GM21723 (cell line): Measurements from ENCODE around the gene EPOP.

Source experiments
- ATAC-seq: cut with Tn5 transposase; IDR thresholded peaks from one replicate; pipeline ENCODE4 v1.9.1; 2021; ENCODE audit warnings: mild to moderate bottlenecking, moderate library complexity; ENCODE audit not compliant: unreplicated experiment

Gene EPOP

DNA sequence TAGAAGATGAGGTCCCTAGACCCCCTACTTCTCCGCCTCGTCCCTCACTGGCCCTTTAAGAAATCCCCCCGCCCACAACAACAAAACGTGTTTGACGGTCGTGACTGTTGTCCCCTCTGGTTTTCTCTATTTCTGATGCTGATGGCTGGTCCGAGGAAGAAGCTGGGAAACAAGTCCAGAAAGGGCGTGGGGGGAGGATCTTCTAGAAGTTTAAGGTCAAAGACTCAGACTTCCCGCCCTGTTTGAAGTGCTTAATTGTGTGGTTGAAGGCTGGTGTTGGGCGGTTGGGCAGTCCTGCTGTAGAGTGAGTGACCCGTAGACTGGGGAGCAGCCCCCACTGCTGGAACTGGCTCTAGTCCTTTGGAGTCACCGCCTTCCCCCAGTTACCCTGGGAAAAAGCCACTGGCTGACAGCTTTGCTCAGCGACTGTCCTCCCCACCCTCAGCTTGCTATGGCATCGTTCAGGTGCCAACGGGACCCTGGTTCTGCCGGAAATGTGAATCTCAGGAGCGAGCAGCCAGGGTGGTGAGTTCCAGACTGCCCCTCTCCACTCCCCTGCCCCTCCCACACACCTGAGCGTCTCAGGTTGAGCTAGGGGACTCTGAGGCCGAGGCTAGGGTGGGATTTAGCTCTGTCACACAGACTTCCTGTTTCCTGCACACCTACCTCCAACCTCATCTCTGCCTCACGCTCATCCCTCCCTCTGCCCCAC is 31.9 kb upstream of the EPOP start:
- no peak for ATAC-seq

DNA sequence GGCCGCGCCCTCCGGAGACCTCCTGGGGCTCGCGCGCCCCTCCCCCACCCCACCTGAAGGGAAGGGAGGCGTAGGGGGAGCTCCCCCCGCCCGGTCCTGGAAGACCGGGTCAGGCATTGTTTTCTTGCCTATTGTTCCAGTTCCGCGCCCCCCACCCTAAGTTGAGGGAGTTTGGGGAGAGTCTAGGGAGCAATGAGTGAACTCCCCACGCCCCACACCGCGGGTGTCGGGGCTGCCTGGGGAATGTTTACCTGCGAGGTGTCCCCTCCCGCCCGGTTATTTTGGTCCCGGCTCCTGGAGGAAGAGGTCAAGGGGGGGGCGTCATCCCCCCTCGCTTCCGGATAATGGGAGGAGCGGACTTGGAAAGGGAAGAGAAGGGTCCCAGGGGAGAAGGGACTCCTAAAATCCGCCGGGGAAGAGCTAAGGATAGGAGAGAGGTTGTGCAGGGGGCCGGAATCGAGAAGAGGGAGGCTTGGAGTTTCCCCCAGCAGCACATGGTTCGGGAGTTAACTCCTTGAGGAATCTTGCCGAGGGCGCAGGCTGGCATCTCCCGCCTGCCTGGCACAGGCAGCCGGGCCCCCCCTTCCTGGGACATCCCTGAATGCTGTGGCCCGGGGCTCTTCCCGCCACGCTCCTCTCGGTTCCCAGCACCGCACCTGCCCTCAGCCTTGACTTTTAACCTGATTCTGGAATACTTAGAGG is 31.2 kb upstream of the EPOP start:
- no peak for ATAC-seq

DNA sequence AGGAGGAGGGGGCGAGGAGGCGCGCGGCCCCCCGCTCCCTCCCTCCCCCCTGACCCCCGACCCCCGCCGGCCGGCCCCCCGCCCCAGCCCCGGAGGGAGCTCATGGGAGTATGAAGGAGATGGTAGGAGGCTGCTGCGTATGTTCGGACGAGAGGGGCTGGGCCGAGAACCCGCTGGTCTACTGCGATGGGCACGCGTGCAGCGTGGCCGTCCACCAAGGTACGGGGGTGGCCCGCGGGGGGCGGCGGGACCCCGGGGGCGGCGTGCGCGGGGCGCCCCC is 30.7 kb upstream of the EPOP start:
- ATAC-seq: no peak

DNA sequence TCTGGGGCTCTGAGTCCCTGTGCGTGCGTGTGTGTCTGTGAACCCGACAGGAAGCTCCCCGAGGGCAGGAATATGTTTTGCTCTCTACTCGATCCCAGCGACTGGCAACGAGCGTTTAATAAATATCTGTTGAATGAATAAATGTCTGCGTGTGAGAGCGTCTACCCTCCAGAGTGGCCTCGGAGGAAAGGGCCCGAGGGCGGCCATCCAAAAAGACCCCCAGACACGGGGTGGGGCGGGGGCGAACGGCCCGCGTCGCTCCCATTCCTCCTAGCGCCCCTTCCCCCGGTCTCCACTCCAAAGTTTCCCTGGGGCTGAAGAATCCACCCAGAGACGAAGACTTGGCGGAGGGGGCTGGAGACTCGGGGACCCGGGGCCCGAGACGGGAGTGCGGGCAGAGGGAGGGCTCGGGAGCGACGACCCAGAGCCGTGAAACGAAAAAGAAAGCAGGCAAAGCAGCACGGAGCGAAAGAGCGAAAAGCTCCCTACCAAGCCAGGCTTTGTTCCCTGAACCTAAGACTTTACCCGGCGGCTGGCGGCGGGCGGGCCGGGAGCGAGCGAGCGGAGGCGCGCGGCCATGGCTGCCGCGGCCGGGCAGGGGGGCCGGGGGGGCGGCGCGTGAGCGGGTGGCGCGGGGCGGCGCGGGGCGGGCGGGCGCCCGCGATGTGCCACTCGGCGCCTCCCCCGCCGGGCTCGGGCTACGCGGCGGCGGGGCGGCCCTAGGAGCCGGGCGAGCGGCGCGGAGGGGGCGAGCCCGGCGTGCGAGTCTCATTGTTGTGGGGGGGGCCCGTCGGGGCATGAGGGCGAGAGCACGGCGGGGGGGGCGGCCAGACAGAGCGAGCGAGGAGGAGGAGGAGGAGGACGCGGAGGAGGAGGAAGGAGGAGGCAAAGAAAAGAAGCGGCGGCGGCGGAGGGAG is 30.1 kb upstream of the EPOP start, which contains the start of gene MLLT6:
Gene MLLT6, plus strand, starts transcription at position 668 of the 917 bp plus-strand sequence. CDS start 360 bp downstream, outside the sequence.
- ATAC-seq: no peak

DNA sequence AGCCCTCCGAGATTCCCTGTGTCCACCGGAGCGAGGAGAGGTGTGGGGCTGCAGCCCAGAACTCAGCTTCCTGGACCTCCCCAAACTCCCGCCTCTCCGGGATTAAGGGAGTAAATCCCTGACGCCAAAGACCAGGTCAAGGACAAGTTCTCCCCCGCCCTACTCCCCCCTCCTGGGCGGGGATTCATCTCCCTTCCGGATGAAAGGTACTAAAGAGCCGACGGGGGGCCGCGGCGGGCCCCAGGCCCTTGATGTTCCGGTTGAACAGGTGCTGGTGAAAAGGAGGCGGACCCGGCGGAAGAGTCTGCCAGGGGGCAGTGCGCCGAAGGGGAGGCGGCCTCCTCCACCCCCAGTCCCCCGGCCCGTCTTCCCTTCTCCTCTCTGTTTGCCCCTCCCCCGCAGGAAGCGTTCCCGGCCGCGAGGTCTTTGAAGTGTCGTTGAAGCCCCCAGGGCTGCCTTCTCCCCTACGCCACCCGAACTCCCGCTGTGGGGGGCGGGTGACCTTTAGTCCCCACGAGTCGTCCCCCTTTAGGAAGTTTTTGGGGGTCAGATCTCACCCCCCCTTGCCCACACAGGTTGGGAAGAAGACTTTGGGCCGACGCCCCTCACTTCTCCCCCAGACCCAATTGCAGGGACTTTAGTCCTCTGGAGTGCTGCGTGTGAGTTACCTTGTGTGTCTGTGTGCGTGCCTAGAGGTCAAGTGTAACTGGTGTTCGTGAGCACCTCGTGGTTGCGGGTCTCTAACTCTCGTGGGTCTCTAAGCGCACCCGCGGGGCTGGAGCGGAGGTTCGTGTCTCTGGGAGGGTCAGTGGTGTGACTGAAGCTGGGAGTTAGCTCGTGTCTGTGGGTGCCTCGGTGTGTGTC is 29.2 kb upstream of the EPOP start:
- peak; percentile 23 for ATAC-seq

DNA sequence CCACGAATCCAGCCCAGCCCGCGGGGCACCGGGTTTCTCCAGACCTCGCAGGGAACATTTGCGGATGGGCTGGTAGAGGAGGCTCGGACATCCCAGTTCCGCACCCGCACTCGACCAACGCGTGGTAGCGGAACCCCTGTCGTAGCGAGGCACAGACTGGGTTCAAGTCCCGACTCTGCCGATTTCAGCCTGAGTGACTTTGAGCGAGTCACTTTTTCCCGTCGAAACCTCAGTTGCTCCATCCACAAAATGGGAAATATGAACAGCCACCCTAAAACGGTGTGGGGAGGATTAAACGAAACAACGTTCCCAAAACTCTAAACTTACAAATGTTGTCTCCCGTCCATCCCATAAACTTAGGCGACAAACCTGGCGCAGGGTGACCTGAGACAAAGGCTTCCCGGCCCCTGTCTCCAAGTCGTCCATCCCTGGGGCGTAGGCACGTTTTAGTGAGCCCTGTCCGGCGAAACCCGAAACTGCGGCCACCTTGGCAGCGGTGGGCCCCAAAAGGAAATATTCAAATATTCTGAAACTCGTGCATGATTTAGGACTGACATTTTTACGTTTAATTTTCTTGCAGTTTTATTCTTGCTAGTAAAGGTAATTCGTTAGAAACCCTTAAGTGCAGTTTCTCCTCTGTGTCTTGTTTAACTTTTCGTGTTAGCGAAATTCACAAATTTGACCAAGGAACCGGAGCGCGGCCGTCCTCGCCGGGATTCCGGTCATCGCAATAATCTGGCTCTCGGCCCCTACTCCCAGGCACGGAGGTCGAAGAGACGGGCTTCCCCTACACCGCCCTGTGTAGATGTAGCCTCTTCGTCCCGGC is 28.4 kb upstream of the EPOP start:
- ATAC-seq: no peak

DNA sequence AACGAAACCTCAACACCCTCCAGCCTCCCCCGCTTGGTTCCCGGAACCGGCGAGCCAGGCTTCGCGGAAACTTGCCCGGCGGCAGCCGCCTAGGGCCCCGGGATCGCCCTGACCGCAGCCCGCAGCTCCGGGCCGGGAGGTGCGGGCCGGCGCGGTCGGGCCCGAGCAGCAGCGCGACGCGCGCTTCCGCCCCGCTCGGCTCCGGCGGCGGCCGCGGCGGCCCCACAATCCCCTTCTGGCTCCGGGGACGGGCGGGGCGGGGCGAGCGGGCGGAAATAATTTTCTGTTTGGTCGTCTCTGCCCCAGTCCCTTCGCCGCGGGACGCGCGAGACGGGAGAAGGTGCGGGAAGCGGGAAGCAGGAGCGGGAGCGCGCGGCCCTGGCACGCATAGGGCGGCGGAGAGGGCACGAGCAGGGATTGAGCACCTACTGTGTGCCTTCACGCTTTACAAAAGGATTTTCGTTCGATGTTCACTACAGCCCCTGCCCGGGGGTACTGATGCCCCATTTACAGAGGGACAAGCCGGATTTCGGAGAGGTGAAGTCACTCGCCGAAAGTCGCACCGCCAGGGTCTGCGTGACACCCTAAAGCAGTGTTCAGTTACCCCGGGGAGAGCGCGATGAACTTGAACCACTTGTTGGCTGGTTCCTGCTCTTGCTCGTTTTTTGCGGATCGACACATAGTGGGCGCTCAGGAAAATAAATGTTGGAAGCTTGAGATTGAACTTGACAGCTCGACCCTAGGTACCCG is 27.6 kb upstream of the EPOP start:
- ATAC-seq: peak; percentile 24

DNA sequence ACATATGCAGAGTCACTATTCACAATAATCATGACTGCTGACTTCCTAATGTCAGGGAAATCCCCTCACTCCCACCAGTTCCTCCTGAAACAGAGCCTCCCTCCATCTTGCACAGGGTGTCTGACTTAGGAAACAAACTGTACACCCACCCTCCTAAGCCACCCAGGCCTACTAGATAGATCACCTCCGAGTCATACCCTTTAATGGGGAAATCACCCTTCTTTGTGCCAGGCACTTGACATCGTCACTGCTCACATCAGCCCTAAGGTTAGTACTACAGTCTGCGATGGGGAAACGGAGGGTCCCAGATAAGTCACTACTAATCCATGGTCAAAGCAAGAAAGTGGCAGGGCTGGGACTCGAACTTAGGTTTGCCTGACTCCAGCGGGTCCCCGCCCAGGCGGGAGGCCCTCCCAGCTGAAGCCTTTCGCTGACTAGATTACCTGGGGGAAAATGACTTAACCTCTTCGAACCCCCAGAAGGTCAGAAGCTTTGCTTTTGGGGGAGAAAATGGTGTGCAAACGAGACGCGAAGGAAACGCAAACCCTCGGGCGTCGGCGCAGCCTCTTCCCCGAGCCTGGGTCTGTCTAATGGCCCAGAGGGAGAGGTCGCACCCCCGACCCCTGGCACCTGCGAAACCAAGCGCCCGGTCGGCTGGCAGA is 26.9 kb upstream of the EPOP start:
- ATAC-seq: peak; percentile 26

DNA sequence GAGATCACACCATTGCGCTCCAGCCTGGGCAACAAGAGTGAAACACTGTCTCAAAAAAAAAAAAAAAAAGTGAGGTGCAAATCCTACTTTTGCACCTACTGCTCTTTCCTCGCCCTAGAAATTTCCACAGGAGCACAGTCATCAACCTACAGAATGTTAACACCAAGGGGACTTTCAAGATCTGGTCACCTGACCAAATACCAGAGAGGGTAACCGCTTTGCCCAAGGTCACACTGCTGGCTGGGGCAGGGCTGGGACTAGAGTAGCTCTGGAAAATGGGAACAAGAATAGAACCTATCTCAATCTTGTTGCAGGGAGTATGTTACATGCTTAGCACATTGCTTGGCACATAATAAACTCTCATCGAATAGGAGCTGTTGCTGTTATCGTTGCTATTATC is 24.0 kb upstream of the EPOP start:
- no peak for ATAC-seq

DNA sequence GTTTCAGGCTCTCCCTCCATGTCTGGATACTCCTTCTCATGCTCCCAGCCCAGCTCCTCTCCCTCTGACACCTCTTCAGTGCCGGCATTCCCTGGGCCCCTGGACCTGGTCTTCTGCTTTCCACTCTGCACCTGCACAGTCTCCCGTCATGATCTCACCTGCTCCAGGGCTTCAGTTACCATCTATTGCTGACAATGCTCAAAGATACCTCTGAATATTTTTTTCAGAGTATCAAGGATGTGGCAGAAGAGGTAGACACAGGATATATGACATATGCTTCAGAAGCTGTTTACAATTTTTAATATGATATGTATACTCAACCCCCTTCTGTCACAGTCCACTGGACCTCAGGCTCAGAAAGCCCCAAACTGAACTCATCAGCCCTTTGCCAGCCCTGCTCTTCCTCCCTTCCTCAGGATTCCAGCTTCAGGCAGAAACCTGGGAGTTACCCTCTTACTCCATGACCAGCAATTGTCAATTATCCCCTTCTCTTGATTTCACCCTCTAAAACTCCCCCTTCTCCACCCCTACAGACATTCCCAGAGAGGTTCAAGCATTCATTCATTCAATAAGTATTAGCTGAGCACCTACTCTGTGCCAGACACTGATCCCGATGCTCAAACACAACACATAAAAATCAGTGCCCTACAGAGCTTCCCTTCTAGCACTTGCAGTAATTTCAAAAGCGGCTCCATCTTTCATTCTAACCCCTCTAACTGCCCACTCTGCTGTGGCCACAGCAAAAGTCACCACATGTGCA is 22.5 kb upstream of the EPOP start:
- ATAC-seq: no peak

DNA sequence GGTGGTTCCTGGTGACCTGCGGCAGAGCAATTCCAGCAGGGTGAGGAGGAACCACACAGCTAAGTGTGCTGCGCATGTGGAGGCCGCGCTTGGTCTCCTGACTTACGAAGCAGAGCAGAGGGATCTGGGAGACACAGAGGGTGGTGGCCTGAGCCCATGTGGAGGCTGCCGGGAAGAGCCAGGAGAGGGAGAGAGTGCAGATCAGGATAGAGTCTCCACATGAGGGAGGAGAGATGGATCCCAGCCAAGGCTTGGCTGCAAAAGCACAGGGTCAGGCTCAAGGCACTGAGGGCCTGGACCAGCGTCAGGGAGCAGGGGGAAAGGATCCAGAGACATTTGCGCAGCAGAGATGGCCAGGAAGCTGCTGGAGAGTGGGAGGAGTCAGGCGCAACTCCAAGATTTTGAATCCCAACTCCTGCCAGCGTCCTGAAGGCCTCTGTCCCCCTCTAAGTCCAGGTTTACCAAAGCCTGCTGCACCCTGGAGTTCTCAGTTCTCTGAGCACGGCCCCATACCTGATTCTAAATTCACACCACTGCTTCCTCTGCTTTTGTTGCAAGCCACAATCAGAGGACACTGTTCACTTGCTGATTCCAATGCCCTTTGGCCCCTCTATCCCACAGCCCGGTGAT is 19.1 kb upstream of the EPOP start:
- ATAC-seq: no peak

DNA sequence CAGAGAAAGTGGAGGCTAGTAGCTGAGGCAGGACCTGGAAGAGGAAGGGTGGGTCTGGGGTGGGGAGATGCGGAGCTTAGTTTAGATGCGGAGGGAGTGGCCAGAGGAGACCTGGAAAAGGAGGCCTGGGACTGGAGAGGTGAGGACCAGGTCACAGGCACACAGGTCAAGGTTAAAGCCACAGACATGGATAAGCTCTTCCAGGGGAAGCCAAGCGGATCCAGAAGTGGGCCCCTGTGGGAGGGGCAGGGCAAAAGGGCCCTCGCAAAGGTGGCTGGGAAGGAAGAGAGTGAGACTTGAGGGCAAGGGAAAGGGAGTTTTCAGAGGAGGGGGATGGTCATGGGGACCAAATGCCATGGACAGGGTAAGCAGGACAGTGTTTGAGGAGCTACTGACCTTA is 16.4 kb upstream of the EPOP start:
- no peak for ATAC-seq

DNA sequence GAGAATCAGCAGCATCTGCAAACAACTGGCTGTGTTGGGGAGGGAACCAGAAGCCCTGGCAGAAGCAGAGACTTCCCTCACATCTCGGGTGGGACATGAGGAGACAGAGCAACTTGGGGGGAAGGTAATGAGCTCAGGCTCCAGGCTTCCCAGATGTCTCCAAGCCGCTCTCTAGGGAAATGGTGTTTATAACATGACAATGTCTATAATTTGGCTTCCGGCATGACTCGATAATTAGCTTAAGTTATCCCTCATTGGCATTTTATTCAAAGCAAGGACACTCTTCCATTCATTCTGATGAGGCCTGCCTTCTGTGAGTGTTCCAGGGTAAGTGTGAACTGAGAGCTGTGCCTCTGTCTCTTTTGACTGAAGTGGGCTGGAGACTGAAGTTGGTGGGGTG is 15.6 kb upstream of the EPOP start:
- ATAC-seq: no peak

DNA sequence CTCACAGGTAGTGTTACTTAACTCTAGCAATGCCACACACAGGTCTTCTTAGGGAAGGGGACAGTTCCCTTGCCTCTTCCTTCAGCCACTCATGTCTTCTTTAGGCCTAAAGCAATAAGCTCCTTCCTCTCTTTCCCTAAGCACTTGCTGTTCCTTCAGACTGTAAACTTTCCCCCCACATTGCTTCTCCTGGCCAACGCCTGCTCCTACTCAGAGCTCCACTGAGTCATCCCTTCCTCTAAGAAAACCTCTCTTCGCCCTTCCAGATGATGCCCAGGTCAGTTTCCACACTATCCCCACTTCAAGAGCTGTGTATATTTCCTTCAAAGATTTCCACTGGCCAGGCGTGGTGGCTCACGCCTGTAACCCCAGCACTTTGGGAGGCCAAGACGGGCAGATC is 12.5 kb upstream of the EPOP start:
- ATAC-seq: no peak

DNA sequence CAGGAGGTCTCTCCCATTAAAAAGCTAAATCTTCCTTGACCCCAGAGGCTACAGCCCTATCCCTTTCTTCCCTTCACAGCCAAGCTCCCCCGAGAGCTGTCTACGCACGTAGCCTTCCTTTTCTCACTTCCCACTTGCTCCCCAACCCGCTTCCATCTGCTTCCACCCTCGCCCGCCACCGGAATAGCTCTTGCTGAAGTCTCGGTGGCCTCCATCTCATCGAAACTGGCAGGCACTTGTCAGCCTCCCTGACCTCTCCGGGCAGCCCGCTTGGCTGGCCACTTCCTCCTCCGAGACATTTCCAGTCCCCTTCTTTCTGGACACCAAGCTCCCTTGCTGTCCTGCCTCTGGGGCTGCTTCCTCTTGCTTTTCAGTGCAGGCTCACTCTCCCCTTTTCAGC is 10.7 kb upstream of the EPOP start:
- no peak for ATAC-seq

DNA sequence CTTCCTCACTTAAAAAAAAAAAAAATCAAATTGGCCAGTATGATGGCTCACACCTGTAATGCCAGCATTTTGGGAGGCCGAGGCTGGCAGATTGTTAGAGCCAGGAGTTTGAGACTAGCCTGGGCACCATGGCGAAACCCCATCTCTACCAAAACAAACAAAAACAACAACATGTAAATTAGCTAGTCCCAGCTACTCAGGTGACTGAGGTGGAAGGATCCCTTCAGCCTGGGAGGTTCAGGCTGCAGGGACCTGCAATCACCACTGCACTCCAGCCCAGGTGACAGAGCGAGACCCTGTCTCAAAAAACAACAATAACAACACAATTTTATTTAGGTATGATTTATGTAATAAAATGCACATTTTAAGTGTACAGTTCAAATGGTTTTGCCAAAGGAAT is 6.3 kb upstream of the EPOP start:
- no peak for ATAC-seq

DNA sequence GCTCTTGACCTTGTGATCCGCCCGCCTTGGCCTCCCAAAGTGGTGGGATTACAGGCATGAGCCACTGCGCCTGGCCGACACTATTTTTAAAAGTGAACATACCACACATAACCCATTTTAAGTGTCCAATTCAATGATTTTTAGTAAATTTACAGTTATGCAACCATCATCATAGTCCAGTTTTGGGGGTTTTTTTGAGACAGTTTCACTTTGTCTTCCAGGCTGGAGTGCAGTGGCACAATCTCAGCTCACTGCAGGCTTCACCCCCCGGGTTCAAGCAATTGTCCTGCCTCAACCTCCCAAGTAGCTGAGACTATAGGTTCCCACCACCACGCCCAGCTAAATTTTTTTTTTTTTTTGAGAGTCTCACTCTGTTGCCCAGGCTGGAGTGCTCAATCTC is 3.1 kb upstream of the EPOP start:
- ATAC-seq: no peak
